ENCODE data around the gene SLC30A2.

The SLC30A2 gene

GRCh38 chr1:26092422-26092821, 46.5 kb upstream of the SLC30A2 start:
- Histone ChIP-seq H3K27me3 (ENCODE audit: low read depth, low read length) (no peaks in the 10 kb centered on the region), H3K4me3 (ENCODE audit: low read length) (no peak overlapping the region), H3K4me1 (ENCODE audit: low read length) (no peaks in the 10 kb centered on the region), H4K20me1 (ENCODE audit: insufficient read depth, low read length) (no peaks in the 10 kb centered on the region), H3K9me3 (ENCODE audit: insufficient read depth, low read length) (no peaks in the 10 kb centered on the region), H3K27ac (ENCODE audit: low read length) (no peak overlapping the region), H3K79me2 (ENCODE audit: low read length) (no peaks in the 10 kb centered on the region), H3K4me2 (ENCODE audit: low read length) (no peak overlapping the region), H3K9ac (ENCODE audit: low read length) (no peak overlapping the region), H3K36me3 (replicated peaks; ENCODE audit: low read depth, low read length) (no peaks in the 10 kb centered on the region), H2AFZ (ENCODE audit: low read depth, low read length) (no peak overlapping the region)
- TF ChIP-seq EZH2phosphoT487 (IDR thresholded peaks at IDR 0.05; ENCODE audit: low read depth), result no peak
- TF ChIP-seq CTCF (IDR thresholded peaks at IDR 0.05; ENCODE audit: low read depth, low read length), result no peak

GRCh38 chr1:26090893-26091292, 45.0 kb upstream of the SLC30A2 start:
- Histone ChIP-seq H3K9ac (ENCODE audit: low read length) (no peak overlapping the region), H3K36me3 (replicated peaks; ENCODE audit: low read depth, low read length) (no peaks in the 10 kb centered on the region), H3K79me2 (ENCODE audit: low read length) (no peaks in the 10 kb centered on the region), H3K27ac (ENCODE audit: low read length) (no peak overlapping the region), H3K4me1 (ENCODE audit: low read length) (no peaks in the 10 kb centered on the region), H3K9me3 (ENCODE audit: insufficient read depth, low read length) (no peaks in the 10 kb centered on the region), H4K20me1 (ENCODE audit: insufficient read depth, low read length) (no peaks in the 10 kb centered on the region), H3K4me2 (ENCODE audit: low read length) (no peak overlapping the region), H2AFZ (ENCODE audit: low read depth, low read length) (no peak overlapping the region), H3K27me3 (ENCODE audit: low read depth, low read length) (no peaks in the 10 kb centered on the region), H3K4me3 (ENCODE audit: low read length) (no peak overlapping the region)
- no peak for TF ChIP-seq EZH2phosphoT487 (IDR thresholded peaks at IDR 0.05; ENCODE audit: low read depth)
- no peak for TF ChIP-seq CTCF (IDR thresholded peaks at IDR 0.05; ENCODE audit: low read depth, low read length)

- Histone ChIP-seq H3K9ac (ENCODE audit: low read length) (no peak overlapping the region), H3K4me3 (ENCODE audit: low read length) (no peak overlapping the region), H3K9me3 (ENCODE audit: insufficient read depth, low read length) (no peaks in the 10 kb centered on the region), H3K4me2 (ENCODE audit: low read length) (no peak overlapping the region), H3K27me3 (ENCODE audit: low read depth, low read length) (no peaks in the 10 kb centered on the region), H3K79me2 (ENCODE audit: low read length) (no peaks in the 10 kb centered on the region), H3K4me1 (ENCODE audit: low read length) (no peaks in the 10 kb centered on the region), H3K27ac (ENCODE audit: low read length) (no peak overlapping the region), H3K36me3 (replicated peaks; ENCODE audit: low read depth, low read length) (no peaks in the 10 kb centered on the region), H4K20me1 (ENCODE audit: insufficient read depth, low read length) (no peaks in the 10 kb centered on the region), H2AFZ (ENCODE audit: low read depth, low read length) (no peak overlapping the region)
- no peak for TF ChIP-seq CTCF (IDR thresholded peaks at IDR 0.05; ENCODE audit: low read depth, low read length)
- TF ChIP-seq EZH2phosphoT487 (IDR thresholded peaks at IDR 0.05; ENCODE audit: low read depth), result no peak
These were observed 43.2 kb upstream of the SLC30A2 start for GRCh38 chr1:26089125-26089524.

- Histone ChIP-seq H2AFZ (ENCODE audit: low read depth, low read length) (no peak overlapping the region), H3K27ac (ENCODE audit: low read length) (no peak overlapping the region), H3K4me2 (ENCODE audit: low read length) (no peak overlapping the region), H3K79me2 (ENCODE audit: low read length) (no peaks in the 10 kb centered on the region), H3K4me3 (ENCODE audit: low read length) (no peak overlapping the region), H3K9ac (ENCODE audit: low read length) (no peak overlapping the region), H3K4me1 (ENCODE audit: low read length) (no peaks in the 10 kb centered on the region), H4K20me1 (ENCODE audit: insufficient read depth, low read length) (no peaks in the 10 kb centered on the region), H3K36me3 (replicated peaks; ENCODE audit: low read depth, low read length) (no peaks in the 10 kb centered on the region), H3K27me3 (ENCODE audit: low read depth, low read length) (0 out of 2 replicates have a peak, but pooled peaks cover 5% of the 10 kb centered on the region), H3K9me3 (ENCODE audit: insufficient read depth, low read length) (no peaks in the 10 kb centered on the region)
- TF ChIP-seq EZH2phosphoT487 (IDR thresholded peaks at IDR 0.05; ENCODE audit: low read depth) (no peak), CTCF (IDR thresholded peaks at IDR 0.05; ENCODE audit: low read depth, low read length) (no peak)
These were observed 38.9 kb upstream of the SLC30A2 start for GRCh38 chr1:26084844-26085243.

Data from OCI-LY3 (cell line).